Stomach (tissue), 9 donors: Measurements from ENCODE around the gene KBTBD12. TPM values are rescaled to one million over a fixed set of nuclear protein-coding genes. Genes with fewer than 3 reads are reported as not detected.

ENCODE experiments used
- DNase-seq, 2 donors: peaks; one replicate each; pipeline versions ENCODE4 v3.0.0 to v3.0.0-alpha.2; 2013 to 2019
- H3K27ac ChIP-seq, 5 donors: fragments of 200-600 bp in 4 of 5; sonication (generic) in 4 of 5; one replicate each; pipeline ENCODE4 v1.5.1; 2013 to 2019; ENCODE audit warnings: mild to moderate bottlenecking in 1 of 5, moderate library complexity in 1 of 5
- H3K27me3 ChIP-seq, 3 donors: fragments of 200-600 bp; sonication (generic); one replicate each; pipeline ENCODE4 v1.5.1; 2017 to 2019; ENCODE audit warnings: mixed run types in 1 of 3
- H3K36me3 ChIP-seq, 4 donors: fragments of 200-600 bp; sonication (generic); 1 replicate in 3 of 4; 2 replicates in 1 of 4; pipeline ENCODE4 v1.5.1; 2016 to 2019
- H3K4me1 ChIP-seq, 4 donors: fragments of 200-600 bp; sonication (generic); one replicate each; pipeline ENCODE4 v1.5.1; 2016 to 2019
- H3K4me3 ChIP-seq, 4 donors: fragments of 200-600 bp; sonication (generic) in 3 of 4; one replicate each; pipeline ENCODE4 v1.5.1; 2016 to 2019; ENCODE audit warnings: mild to moderate bottlenecking in 1 of 4
- H3K9me3 ChIP-seq, 4 donors: fragments of 200-600 bp; sonication (generic); one replicate each; pipeline ENCODE4 v1.5.1; 2016 to 2019
- EP300 ChIP-seq: sonication (generic); formaldehyde crosslinking; IDR thresholded peaks from one replicate; pipeline ENCODE4 v1.6.1; 2017; ENCODE audit warnings: antibody characterized with exemption
- POLR2A ChIP-seq, 4 donors: fragments of 450-650 bp; IDR thresholded peaks; one replicate each; pipeline ENCODE4 v1.6.1; 2016; ENCODE audit warnings: antibody characterized with exemption in 4 of 4, control low read depth in 2 of 4, mild to moderate bottlenecking in 1 of 4, moderate library complexity in 1 of 4
- POLR2AphosphoS5 ChIP-seq, 3 donors: sonication (generic); formaldehyde crosslinking; IDR thresholded peaks; one replicate each; pipeline ENCODE4 v1.6.1; 2016; ENCODE audit warnings: antibody characterized with exemption in 3 of 3
- WGBS, 5 donors: extraction: QIAGEN DNeasy Blood & Tissue Kit in 3 of 5; methylation state at CpG; one replicate each; pipeline versions ENCODE4 v1.1.5 to v1.1.7; 2013 to 2018; 5-methylcytosine and 5-hydroxymethylcytosine counted together
- intact Hi-C: fragments of 100-400 bp; cut with DNase I; formaldehyde crosslinking; loops from one replicate; pipeline ENCODE4 v1.15.1; 2023; ENCODE audit warnings: low total_unique reads
- polyA plus RNA-seq, 3 donors: library from polyadenylated mRNA; stranded (reverse); fragments of 200-250 nt; gene quantifications; one replicate each; pipeline ENCODE4 v1.2.3, GENCODE V29; 2013
- total RNA-seq, 5 donors: library from RNA; depleted of rRNA; stranded (reverse); fragments of >200 nt; gene quantifications; one replicate each; pipeline versions ENCODE4 v1.1.0 to v1.2.3, GENCODE V29; 2014 to 2016
- TF ChIP-seq, protein P1 (sequence below), 7 experiments: fragments of 450-650 bp in 4 of 7; fragments of 200-600 bp in 3 of 7; sonication (generic) in 3 of 7; IDR thresholded peaks; one replicate each; pipeline ENCODE4 v1.5.1; 2016 to 2019; ENCODE audit warnings: antibody characterized with exemption in 7 of 7, control low read depth in 2 of 7, mild to moderate bottlenecking in 1 of 7
- donor health status: healthy with polysubstance abuse.
- donor health status: Bipolar disorder and iron deficiency.
- donor health status: healthy.

KBTBD12 gene
- total and polyA plus RNA-seq, 8 donors, result 0.46 to 10.3 (median 1.6) TPM

DNA sequence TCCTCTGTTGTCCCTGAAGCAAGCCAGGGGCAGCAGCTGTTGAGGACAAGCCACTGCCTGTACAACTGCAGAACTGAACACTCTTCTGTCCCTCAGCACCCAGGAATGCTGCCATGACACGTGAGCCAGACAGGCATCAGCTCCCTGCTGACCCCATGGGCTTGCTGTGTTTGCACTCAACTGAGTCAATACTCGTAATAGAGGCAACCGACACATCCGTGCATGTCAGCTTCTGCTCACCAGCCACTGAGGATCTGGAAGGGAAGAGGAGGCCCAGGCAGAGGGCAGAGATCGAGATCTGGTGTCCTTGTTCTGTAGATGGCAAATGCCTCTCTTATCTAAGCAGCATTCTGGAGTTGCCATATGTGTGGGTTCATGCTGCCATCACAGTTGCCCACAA lies 82.9 kb downstream of the KBTBD12 start:
- no peak overlapping the region for H3K4me3 ChIP-seq
- no peaks in the 10 kb centered on the region for H3K9me3 ChIP-seq
- 45 to 85% (median 52%) methylated on average over 5 of the region's 5 CpGs for WGBS, 5 donors
- no peak overlapping the region for H3K27ac ChIP-seq
- H3K27me3 ChIP-seq, result peaks cover 0 to 5% (median 0%) of the 10 kb centered on the region in 3 donors
- peak; percentile 26 to 60 for DNase-seq
- TF ChIP-seq, protein P1, sequence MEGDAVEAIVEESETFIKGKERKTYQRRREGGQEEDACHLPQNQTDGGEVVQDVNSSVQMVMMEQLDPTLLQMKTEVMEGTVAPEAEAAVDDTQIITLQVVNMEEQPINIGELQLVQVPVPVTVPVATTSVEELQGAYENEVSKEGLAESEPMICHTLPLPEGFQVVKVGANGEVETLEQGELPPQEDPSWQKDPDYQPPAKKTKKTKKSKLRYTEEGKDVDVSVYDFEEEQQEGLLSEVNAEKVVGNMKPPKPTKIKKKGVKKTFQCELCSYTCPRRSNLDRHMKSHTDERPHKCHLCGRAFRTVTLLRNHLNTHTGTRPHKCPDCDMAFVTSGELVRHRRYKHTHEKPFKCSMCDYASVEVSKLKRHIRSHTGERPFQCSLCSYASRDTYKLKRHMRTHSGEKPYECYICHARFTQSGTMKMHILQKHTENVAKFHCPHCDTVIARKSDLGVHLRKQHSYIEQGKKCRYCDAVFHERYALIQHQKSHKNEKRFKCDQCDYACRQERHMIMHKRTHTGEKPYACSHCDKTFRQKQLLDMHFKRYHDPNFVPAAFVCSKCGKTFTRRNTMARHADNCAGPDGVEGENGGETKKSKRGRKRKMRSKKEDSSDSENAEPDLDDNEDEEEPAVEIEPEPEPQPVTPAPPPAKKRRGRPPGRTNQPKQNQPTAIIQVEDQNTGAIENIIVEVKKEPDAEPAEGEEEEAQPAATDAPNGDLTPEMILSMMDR (IDR thresholded peaks at IDR 0.05), result no peak
- TF ChIP-seq EP300 (no peak), POLR2A (IDR thresholded peaks at IDR 0.05) (no peak), POLR2AphosphoS5 (IDR thresholded peaks at IDR 0.05) (no peak)
- H3K36me3 ChIP-seq, result no peaks in the 10 kb centered on the region
- no peaks in the 10 kb centered on the region for H3K4me1 ChIP-seq
- intact Hi-C loops, result no loop called here

DNA sequence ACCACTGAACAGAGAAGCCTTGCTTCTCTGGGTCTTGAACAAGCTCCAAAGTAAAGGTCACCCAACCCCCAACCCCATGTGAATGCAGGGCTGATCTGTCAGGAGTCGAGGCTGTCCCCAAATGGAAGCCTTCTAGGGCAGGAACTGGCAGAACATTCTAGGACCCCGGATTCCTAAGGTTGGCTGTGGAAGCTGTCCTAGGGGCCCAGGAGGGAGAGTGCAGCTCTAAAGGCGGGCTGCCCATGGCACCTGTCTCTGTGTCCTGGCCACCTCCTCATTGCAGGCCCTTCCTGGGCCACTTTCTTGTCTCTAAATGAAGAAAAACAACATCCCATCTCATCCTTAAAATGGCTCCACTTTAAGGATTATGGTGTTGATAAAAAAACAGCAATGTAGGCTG lies 83.6 kb downstream of the KBTBD12 start:
- DNase-seq, result peak in 1 of 2 donors; percentile 5
- intact Hi-C loops, result no loop called here
- Histone ChIP-seq H3K36me3 (no peaks in the 10 kb centered on the region), H3K4me3 (no peak overlapping the region), H3K27ac (no peak overlapping the region), H3K9me3 (no peaks in the 10 kb centered on the region), H3K27me3 (peaks cover 0 to 5% (median 0%) of the 10 kb centered on the region in 3 donors), H3K4me1 (no peaks in the 10 kb centered on the region)
- 73 to 86% (median 85%) methylated on average over 3 of the region's 3 CpGs for WGBS, 5 donors
- TF ChIP-seq EP300 (no peak), POLR2A (IDR thresholded peaks at IDR 0.05) (no peak), POLR2AphosphoS5 (IDR thresholded peaks at IDR 0.05) (no peak)
- TF ChIP-seq, protein P1 (IDR thresholded peaks at IDR 0.05), result no peak

DNA sequence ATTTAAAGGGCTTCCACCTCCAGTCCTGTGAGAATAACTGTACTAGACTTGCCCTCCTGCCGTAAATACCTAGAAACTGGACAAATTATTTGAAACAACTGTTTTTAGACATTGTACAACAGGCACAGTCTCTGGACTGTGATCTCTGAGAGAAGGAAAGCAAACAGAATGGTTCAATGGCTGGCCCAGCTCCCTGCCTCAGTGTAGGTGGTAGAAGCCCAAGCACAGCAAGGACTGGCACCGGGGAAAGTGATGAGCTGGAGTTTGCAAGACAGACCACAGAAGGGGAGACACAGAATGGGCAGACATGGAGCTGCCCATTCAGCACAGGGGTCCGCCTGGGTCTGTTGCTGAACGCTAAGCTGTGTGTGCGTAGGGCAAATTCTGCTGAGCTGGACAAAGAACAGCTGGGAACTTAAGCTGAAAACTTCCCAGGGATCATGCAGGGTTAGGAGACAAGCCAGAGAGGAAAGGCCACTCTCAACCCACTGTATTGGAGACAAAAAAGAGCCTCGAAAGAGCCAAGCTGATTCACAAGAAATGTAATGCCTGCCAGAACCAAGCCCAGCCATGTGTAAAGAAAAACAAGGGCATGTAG lies 84.6 kb downstream of the KBTBD12 start:
- no peak overlapping the region for H3K27ac ChIP-seq
- no peak for DNase-seq
- H3K27me3 ChIP-seq, result peaks cover 0 to 5% (median 0%) of the 10 kb centered on the region in 3 donors
- TF ChIP-seq, protein P1 (IDR thresholded peaks at IDR 0.05), result no peak
- TF ChIP-seq POLR2AphosphoS5 (IDR thresholded peaks at IDR 0.05) (no peak), POLR2A (IDR thresholded peaks at IDR 0.05) (no peak), EP300 (no peak)
- no peaks in the 10 kb centered on the region for H3K9me3 ChIP-seq
- intact Hi-C loops, result no loop called here
- no peaks in the 10 kb centered on the region for H3K36me3 ChIP-seq
- 85 to 89% (median 88%) methylated on average over 6 of the region's 6 CpGs for WGBS, 5 donors
- H3K4me1 ChIP-seq, result no peaks in the 10 kb centered on the region
- no peak overlapping the region for H3K4me3 ChIP-seq

DNA sequence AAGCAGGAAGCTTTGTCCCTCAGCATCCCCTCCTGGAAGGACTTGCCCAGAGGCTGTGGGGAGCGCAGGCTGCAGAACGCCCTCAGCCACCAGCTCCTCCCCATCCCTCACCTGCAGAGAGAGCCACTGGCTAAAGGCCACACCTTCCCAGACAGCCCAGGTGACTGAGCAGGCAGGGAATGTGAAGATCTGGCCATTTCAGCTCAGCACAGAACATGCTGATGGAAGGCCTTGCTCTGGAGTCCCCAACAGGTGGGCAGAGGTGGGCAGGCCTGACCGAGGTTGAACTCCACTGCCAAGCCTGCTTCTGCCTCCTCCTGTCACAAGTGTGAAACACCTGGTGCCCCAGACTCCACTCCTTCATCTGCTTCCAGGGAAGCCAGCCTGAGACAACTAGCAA lies 86.5 kb downstream of the KBTBD12 start:
- peaks cover 0 to 12% (median 9%) of the 10 kb centered on the region in 3 donors for H3K27me3 ChIP-seq
- no peak for TF ChIP-seq EP300
- TF ChIP-seq POLR2AphosphoS5 (IDR thresholded peaks at IDR 0.05), result no peak
- TF ChIP-seq POLR2A (IDR thresholded peaks at IDR 0.05), result no peak
- TF ChIP-seq, protein P1 (IDR thresholded peaks at IDR 0.05), result no peak
- intact Hi-C loops, result no loop called here
- no peaks in the 10 kb centered on the region for H3K36me3 ChIP-seq
- peak in 1 of 2 donors; percentile 24 for DNase-seq
- no peaks in the 10 kb centered on the region for H3K9me3 ChIP-seq
- H3K4me3 ChIP-seq, result no peak overlapping the region
- no peaks in the 10 kb centered on the region for H3K4me1 ChIP-seq
- no peak overlapping the region for H3K27ac ChIP-seq
- WGBS, 5 donors, result 18 to 47% (median 35%) methylated on average over 3 of the region's 3 CpGs
